ENCODE data around the gene TMPRSS13.
"Not testable (repeated sequence)": the region's sequence is repeated elsewhere in the genome, so short reads cannot be mapped to it uniquely, and the experiment has no call there.

TMPRSS13 gene

DNA sequence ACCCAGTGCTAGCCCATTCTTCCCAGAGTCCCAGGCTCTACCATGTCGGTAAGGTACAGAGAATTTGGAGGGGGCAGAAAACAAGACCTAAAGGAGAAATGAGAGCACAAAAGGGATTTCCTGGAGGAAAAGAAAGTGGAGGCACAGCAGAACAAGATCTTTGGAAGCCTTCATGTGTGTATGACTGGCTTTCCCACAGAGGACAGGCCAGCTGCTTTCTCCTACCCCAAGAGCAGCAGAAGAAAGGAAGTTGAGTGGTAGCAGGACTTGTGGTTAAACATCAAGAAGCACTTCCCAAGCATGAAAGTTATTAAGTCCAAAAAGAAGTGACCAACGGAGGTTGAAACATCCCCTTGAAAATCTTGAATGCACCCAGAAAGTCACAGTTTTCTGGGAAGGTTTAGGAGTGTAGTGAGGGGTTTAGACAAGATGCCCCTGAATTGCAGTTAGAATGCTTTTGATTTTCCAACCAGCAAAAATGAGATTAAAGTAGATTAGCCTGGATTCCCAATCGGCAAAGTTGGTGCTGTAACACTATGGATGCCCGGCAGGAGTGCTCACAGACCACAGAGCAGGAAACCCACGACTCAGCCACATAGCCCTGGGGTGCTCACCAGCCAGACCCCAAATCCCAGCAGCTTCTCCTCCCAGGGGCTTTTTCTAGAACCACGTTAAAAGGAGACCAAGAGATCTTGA is 608 bp downstream of the TMPRSS13 start:
- DNase-seq = no peak

GRCh38 chr11:117927926-117928325 is 1.3 kb downstream of the TMPRSS13 start:
- no peak for DNase-seq

- DNase-seq = not testable (repeated sequence)
These were observed 3.0 kb downstream of the TMPRSS13 start for GRCh38 chr11:117926166-117926565.

GRCh38 chr11:117925198-117925925 is 3.8 kb downstream of the TMPRSS13 start:
- no peak for DNase-seq

DNA sequence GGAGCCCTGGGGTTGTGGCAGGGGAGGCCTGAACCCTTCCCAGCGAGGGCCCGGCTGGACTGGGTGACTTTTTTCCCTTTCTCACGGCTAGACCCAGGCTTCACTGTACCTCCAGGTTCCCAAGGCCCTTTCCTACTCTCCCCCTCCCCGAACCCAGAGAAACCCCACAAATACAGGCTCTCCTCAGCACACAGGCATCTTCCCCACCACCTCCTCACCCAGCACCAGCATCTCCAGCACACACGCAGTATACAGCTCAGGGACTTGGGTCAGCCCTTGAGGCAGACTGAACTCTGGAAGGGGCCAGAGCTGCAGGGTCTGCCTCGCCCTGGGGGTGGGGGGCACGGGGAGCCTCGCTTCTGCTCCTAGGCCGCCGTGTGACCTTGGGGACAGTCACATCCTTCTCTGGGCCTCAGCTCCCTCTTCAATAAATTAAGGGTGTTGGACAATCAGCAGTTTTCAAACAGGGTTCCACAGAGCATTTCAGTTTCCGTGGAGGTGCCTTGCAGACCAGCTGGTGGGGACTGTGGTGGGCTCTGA is 4.5 kb downstream of the TMPRSS13 start:
- no peak for DNase-seq

DNA sequence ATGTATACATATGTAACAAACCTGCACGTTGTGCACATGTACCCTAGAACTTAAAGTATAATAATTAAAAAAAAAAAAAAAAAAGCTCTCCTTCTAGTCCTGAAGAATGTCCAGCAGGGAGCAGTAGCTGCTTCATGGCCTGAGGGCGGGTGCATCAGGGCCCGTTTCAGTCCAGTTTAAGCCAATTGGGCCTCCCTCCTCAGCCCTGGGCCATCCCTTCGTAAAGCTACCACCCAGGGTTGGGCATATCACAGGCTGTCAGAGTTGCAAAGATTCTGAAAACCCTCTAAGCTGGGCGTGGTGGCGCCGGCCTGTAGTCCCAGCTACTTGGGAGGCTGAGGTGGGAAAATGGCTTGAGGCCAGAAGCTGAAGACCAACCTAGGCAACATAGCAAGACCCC is 5.4 kb downstream of the TMPRSS13 start:
- DNase-seq = no peak

DNA sequence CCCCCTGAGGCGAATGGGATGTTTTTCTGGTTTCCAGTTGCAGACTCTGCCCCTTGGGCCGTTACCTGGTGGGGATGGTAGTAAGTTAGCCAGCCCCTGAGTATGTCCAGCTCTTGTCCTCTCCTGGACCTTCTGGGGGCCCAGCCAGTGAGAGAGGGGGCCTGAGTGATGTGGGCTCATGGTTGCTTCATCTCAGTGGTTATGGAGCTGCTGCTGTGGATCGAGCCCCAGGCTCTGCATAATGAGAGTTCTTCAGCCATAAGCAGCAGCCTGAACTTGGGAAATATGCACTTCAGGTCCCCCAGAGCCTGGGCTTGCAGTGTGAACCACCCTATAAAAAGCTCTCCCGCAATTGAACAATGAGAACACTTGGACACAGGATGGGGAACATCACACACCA is 5.9 kb downstream of the TMPRSS13 start:
- no peak for DNase-seq

DNA sequence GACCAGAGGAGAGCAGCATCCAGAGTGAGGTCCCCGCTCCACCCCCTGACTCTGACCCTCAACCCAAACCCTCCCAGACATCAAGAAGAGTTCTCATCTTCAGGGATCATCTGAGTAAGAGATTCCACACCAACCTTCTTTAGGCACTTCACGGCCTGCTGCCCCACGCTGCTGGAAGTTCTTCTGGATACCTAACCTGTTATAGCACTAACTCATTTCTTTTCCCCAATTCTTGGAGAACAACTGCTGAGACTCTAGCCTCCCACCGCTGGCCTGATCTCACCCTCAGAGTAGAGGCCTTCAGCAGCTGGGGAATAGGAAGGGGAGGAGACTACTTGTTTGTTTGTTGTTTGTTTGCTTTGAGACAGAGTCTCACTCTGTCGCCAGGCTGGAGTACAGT is 7.3 kb downstream of the TMPRSS13 start:
- DNase-seq = no peak

DNA sequence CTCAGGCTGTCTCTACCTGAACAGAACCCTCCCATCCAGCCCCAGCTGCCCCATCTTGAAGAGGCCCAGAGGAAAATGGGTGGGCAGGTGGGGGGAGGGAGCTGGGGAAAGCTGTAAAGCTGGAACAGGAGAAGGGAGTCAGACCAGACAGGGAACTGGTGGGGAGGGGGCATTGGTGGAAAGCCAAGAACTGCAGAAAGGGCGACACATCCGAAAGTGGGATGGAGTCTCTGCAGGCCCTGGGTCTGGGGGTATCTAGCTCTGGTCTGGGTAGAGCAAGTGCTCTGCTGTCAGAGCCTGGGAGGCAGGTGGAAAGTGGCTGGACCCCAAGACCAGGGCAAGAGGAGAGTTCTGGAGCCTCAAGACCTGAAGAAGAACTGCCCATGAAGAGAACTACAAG is 7.7 kb downstream of the TMPRSS13 start:
- DNase-seq = no peak

DNA sequence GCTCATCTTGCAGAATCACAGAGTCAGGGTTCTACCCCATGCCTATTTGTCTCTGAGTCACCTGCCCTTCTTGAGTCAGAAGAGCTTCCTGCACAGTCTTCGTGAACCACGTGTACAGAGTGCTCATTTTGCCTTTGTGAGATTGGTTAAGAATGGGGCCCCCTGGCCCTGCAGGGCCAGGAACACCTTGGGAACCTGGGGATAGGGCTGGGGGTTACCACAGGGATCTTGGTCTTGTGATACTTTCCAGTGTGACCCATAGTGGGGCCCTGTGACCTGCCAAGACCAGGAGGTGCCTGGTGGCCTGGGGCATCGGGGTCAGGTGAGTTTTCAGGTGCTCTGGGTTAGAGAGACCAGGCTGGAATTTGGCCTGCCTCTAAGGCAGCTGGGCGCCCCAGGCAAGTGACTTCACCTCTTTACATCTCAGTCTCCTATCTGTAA is 9.4 kb downstream of the TMPRSS13 start:
- no peak for DNase-seq

- DNase-seq = no peak
These were observed 9.9 kb downstream of the TMPRSS13 start for GRCh38 chr11:117919341-117919740.

DNA sequence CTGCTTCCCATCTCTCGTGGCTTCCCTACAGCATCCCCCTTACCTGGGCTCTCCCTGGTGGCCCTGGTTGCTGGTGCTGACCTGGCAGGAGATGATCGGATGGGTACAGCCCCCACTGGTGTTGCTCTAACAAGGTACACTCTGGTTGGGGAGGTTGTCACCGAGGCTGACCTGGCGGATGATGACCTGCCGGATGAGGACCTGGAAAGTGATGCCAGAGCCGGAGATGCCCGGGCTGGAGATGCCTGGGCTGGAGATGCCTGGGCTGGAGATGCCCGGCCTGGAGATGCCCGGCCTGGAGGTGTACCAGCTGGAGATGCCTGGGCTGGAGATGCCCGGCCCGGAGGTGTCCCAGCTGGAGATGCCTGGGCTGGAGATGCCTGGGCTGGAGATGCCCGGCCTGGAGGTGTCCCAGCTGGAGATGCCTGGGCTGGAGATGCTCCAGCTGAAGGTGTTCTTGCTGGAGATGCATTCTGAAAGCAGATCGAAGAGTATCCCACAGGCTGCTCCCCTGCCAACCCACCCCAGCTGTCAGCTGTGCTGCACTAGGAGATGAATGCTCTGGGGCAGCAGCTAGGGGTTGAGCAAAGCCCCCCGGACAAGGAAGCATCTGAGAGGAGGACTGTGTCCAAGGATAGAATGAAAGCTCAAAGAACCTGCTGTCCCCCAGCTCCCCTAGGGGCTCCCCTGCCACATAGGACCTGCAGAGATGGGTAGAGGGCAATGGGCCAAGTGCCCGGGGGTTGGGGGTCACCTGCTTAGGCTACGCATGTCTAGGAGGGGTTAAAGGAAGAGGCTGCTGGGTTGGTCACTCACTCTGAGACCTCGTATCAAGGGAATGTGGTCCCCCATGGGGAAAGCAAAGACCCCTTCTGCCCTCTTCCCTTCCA is 10.6 kb downstream of the TMPRSS13 start:
- peak; percentile 36 for DNase-seq

DNA sequence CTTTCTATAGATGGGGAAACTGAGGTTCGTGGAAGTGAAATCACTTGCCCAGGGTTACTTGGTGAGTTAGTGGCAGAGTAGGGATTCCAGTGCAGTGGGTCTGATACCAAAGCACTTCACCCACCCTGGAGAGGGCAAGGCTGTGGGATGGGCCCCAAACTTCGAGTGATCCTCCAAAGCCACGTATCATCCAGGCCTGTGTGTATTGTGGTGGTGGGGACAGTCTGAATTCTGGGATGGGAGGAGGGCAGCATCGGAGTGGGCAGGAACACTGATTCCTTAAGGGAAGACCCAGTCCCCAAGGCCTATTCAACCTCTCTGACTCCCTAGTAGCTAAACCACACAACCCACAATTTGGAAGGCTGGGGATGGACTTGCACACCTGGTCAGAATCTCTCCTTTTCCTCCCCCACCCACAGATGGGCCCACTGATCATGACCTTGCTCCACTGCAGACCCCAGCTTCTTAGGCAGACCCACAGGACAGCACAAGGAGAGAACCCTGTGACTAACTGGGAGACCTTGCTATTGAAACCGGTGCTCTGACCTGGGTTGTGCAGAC is 11.5 kb downstream of the TMPRSS13 start:
- peak; percentile 42 for DNase-seq

DNA sequence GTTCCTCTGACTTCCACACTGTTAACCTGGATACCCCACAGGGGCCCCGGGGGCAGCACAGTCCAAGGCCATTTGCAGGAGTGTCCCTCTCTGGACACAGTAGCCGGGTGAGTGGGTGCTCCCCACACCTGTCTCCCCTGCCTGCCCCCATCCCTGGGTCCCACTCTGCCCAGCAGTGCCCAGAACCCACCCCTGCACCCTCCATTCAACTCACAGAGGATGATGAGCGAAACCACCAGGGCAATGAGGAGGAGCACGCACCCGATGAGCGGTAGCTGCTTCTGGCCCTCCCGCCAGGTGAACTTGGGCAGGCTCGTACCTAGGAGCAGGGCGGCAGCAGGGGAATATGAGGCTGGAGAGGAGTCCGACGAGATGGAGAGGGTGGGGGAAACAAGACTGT is 12.2 kb downstream of the TMPRSS13 start:
- DNase-seq = peak; percentile 35

- no peak for DNase-seq
These were observed 13.4 kb downstream of the TMPRSS13 start for GRCh38 chr11:117915672-117916235.

- no peak for DNase-seq
These were observed 14.1 kb downstream of the TMPRSS13 start for GRCh38 chr11:117914991-117915618.

DNA sequence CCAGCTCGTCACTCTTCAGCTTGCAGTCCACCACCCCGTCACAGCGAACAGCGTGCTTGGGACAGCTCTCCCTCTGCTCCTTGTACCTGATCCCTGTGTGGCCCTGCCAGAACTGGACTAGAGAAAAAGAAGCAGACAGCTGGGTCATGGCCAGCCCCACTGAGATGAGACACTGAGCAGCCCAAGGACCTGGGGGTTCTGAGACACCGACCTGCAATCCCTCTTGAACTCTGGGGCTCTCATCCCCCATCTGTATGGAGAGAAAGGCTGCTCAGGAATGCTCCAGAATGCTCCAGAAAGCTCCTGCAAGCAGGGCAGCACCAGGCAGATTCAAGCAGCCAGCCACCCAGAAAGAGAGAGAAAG is 14.8 kb downstream of the TMPRSS13 start:
- DNase-seq = peak; percentile 38

GRCh38 chr11:117913736-117914397 is 15.3 kb downstream of the TMPRSS13 start:
- DNase-seq = peak; percentile 28

DNA sequence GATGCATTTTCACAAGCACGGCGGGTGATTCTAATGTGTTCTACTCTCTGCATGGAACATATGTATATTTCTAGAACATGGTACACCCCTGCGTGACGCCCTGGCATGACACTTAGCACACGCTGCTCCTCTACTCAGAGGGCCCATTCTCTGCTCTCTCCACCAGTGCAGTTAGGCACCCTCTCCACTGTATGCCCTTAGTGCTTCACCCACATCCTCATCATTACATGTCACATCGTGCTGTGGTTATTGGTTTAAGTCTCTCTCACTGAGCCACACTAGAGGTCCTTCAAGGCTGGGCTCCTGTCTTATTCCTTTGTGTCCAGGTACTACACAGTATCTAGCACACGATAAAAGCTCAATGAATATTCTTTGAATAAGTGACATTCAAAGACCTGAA is 16.7 kb downstream of the TMPRSS13 start:
- no peak for DNase-seq

DNA sequence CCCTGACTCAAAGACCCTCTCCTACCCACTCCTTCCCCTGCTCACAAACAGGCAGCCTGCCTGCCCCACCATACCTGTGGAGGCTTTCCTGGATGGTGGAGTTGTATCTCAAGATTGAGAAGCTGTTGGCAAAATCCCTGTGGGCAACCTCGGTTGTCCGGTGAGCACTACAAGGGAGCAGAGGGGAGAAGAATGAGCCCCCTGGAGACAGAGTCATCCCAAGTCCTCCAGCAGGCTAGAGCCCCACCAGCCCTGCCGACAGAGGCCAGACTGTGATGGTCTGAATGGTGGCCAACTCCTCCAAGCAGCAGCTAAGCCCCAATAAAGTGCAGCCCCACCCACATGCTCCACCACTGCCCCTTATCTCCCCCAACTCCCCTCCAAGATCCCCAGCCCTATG is 17.5 kb downstream of the TMPRSS13 start:
- peak; percentile 26 for DNase-seq

GRCh38 chr11:117910941-117911655 is 18.1 kb downstream of the TMPRSS13 start:
- DNase-seq = peak; percentile 35
